Keratinocyte (primary cell): ENCODE results near the gene BNC2. TPM values are rescaled to one million over a fixed set of nuclear protein-coding genes. Genes with fewer than 3 reads are reported as not detected.

Experiments used
- DNase-seq: peaks from one replicate; pipeline ENCODE4 v3.0.0-alpha.2; 2011; ENCODE audit warnings: low read depth, missing footprints, low spot score
- FAIRE-seq: peaks from 2 replicates; lab custom pipeline; 2011; peaks lifted over from hg19 to GRCh38; lab: Jason Lieb, UNC
- H2AFZ ChIP-seq: 2 replicates; pipeline ENCODE4 v1.6.0; 2012; ENCODE audit warnings: low read length, control low read depth, inconsistent platforms; ENCODE audit not compliant: control insufficient read depth
- H3K27ac ChIP-seq: 2 replicates; pipeline ENCODE4 v1.5.1; 2011; ENCODE audit warnings: low read length; ENCODE audit not compliant: control insufficient read depth, insufficient read depth
- H3K27me3 ChIP-seq: 3 replicates; pipeline ENCODE4 v1.6.0; 2011; ENCODE audit warnings: low read length; ENCODE audit not compliant: control insufficient read depth, insufficient read depth; ENCODE audit errors: extremely low read depth
- H3K36me3 ChIP-seq, 2 experiments: 2 replicates in 1 of 2; 3 replicates in 1 of 2; pipeline ENCODE4 v1.5.1; 2011; ENCODE audit warnings: low read length in 2 of 2, mild to moderate bottlenecking in 1 of 2; ENCODE audit not compliant: control insufficient read depth in 2 of 2, insufficient read depth in 2 of 2; ENCODE audit errors: extremely low read depth in 1 of 2
- H3K4me1 ChIP-seq: 3 replicates; pipeline ENCODE4 v1.5.1; 2011; ENCODE audit warnings: low read length; ENCODE audit not compliant: control insufficient read depth, insufficient read depth; ENCODE audit errors: extremely low read depth
- H3K4me2 ChIP-seq: 3 replicates; pipeline ENCODE4 v1.6.0; 2011; ENCODE audit warnings: low read depth, low read length; ENCODE audit not compliant: control insufficient read depth, insufficient read depth; ENCODE audit errors: extremely low read depth
- H3K4me3 ChIP-seq, 3 experiments: fragments of 200-600 bp in 1 of 3; sonication (generic) in 1 of 3; 2 replicates in 2 of 3; 3 replicates in 1 of 3; pipeline ENCODE4 v1.5.1; 2011 to 2016; ENCODE audit warnings: low read length in 3 of 3, mild to moderate bottlenecking in 3 of 3, control low read depth in 2 of 3, inconsistent platforms in 1 of 3, low read depth in 1 of 3, mixed read lengths in 1 of 3, mixed run types in 1 of 3, moderate library complexity in 1 of 3; ENCODE audit not compliant: control insufficient read depth in 2 of 3, insufficient read depth in 2 of 3; ENCODE audit errors: extremely low read depth in 1 of 3
- H3K79me2 ChIP-seq: 2 replicates; pipeline ENCODE4 v1.6.0; 2012; ENCODE audit warnings: low read length; ENCODE audit not compliant: control insufficient read depth, insufficient read depth
- H3K9ac ChIP-seq: 3 replicates; pipeline ENCODE4 v1.6.0; 2011; ENCODE audit warnings: low read length; ENCODE audit not compliant: control insufficient read depth, insufficient read depth; ENCODE audit errors: extremely low read depth
- H3K9me1 ChIP-seq: 3 replicates; pipeline ENCODE4 v1.6.0; 2011; ENCODE audit warnings: low read length; ENCODE audit not compliant: control insufficient read depth, insufficient read depth; ENCODE audit errors: extremely low read depth
- H3K9me3 ChIP-seq: 2 replicates; pipeline ENCODE4 v1.5.1; 2012; ENCODE audit warnings: low read depth, low read length; ENCODE audit not compliant: control insufficient read depth
- H4K20me1 ChIP-seq: 3 replicates; pipeline ENCODE4 v1.6.0; 2011; ENCODE audit warnings: low read length; ENCODE audit not compliant: control insufficient read depth, insufficient read depth; ENCODE audit errors: extremely low read depth
- EZH2 ChIP-seq: IDR thresholded peaks from one replicate; pipeline ENCODE4 v1.6.1; 2012; ENCODE audit warnings: inconsistent platforms, mild to moderate bottlenecking, low read length, moderate library complexity
- dilution Hi-C: fragments of 300-500 bp; cut with MboI; formaldehyde crosslinking; loops from one replicate; pipeline ENCODE4 v1.7.0; 2020; ENCODE audit warnings: low sequenced_read_pairs; ENCODE audit not compliant: extremely low pct_ligation_motif_present
- polyA plus RNA-seq, 5 experiments: library from polyadenylated mRNA; depleted of rRNA in 3 of 5; stranded (reverse) in 3 of 5; stranded (forward) in 1 of 5; unstranded in 1 of 5; fragments of >200 nt; gene quantifications; 1 replicate in 1 of 5; 2 replicates in 3 of 5; 3 replicates in 1 of 5; pipeline versions ENCODE4 v1.2.1 to v1.2.3, GENCODE V29; 2011 to 2012; ENCODE audit warnings: missing spikeins in 2 of 5, low read depth in 1 of 5, low replicate concordance in 1 of 5
- TF ChIP-seq, protein P1 (sequence below), 3 experiments: IDR thresholded peaks in 1 of 3; conservative IDR thresholded peaks in 1 of 3; optimal IDR thresholded peaks in 1 of 3; 2 replicates in 2 of 3; 3 replicates in 1 of 3; pipeline versions ENCODE3 to v1.5.1; 2011; ENCODE audit warnings: low read length in 3 of 3, mild to moderate bottlenecking in 3 of 3, moderate library complexity in 2 of 3, control low read depth in 1 of 3, inconsistent platforms in 1 of 3; ENCODE audit not compliant: insufficient read depth in 2 of 3; ENCODE audit errors: extremely low read depth in 1 of 3

Gene BNC2
- polyA plus RNA-seq, 1 donor (not counting 4 experiments of a cell fraction or from before 2014, with no cell fraction given), result 1.1 TPM

DNA sequence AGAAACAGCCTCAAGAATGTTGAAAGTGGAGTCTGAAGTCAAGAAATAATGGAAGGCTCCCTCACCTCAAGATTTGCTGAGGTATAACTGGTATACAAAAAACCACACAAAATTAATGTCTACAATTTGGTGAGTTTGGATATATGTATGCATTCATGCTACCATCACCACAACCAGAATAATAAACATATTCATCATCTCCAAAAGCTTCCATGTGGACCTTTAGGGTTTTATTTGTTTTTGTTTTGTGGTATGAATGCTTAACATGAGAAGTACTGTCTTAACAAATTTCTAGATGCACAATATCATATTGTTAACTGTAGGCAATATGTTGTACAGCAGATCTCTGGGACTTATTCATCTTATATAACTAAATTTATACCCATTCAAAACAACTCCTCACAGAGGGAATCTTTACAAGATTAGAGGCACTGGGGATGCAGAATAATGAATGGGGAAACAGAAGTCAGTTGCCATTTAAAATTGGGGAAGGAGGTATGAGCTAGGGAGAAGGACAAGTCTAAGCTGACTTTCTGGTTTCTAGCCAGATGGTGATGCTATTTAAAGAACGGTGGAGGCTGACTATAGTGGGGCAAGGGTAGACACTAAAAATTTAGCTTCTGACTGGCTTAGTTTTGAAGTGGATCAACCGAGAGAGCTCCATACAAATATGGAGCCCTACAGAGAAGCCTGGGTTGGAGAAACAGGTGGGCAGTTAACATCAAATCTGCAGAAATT is 213.9 kb downstream of the BNC2 start:
- Histone ChIP-seq H3K4me2 (no peak overlapping the region), H3K9ac (no peak overlapping the region), H3K9me1 (no peaks in the 10 kb centered on the region), H3K27me3 (no peaks in the 10 kb centered on the region), H3K4me3 (no peak overlapping the region), H3K79me2 (no peaks in the 10 kb centered on the region), H2AFZ (no peak overlapping the region), H3K36me3 (no peaks in the 10 kb centered on the region), H3K4me1 (peaks cover 13% of the 10 kb centered on the region), H3K27ac (no peak overlapping the region), H3K9me3 (no peaks in the 10 kb centered on the region), H4K20me1 (no peaks in the 10 kb centered on the region)
- dilution Hi-C loops, result no loop called here
- FAIRE-seq (no peak), DNase-seq (no peak)
- TF ChIP-seq, protein P1, sequence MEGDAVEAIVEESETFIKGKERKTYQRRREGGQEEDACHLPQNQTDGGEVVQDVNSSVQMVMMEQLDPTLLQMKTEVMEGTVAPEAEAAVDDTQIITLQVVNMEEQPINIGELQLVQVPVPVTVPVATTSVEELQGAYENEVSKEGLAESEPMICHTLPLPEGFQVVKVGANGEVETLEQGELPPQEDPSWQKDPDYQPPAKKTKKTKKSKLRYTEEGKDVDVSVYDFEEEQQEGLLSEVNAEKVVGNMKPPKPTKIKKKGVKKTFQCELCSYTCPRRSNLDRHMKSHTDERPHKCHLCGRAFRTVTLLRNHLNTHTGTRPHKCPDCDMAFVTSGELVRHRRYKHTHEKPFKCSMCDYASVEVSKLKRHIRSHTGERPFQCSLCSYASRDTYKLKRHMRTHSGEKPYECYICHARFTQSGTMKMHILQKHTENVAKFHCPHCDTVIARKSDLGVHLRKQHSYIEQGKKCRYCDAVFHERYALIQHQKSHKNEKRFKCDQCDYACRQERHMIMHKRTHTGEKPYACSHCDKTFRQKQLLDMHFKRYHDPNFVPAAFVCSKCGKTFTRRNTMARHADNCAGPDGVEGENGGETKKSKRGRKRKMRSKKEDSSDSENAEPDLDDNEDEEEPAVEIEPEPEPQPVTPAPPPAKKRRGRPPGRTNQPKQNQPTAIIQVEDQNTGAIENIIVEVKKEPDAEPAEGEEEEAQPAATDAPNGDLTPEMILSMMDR (optimal IDR thresholded peaks at IDR 0.05 in 1 of 3, IDR thresholded peaks at IDR 0.05 in 1 of 3, conservative IDR thresholded peaks at IDR 0.05 in 1 of 3; ENCODE audit: extremely low read depth in 1 of 3, insufficient read depth in 2 of 3, low read length in 3 of 3), result no peak
- no peak for TF ChIP-seq EZH2

DNA sequence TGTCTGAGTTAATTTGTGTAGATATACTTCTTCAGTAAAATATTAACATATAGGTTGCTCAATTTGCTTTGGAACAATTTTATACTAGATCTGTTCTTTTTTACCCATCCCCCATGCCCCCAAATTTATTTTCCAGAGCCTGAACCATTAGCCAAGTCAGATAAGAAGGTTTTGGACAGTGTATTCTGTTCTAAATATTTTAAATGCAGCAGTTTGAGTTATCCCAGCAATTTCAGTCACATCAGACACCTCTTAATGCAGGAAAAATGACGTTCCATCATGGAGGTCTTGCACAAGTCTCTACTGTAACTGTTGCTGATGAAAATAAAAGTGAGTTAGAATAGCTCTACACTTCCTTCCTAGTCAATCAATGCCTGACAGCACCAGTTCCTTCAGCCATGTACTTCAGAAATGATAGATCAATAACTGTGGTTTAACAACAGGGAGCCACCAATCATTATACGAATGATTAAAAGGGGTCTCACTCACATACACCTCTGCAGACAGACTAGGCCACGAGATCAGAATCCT is 215.8 kb downstream of the BNC2 start:
- FAIRE-seq, result no peak

More for the DNA sequence above, 215.8 kb downstream of the BNC2 start:
- H3K27ac ChIP-seq, result no peak overlapping the region
- no peaks in the 10 kb centered on the region for H3K36me3 ChIP-seq
- H3K79me2 ChIP-seq, result no peaks in the 10 kb centered on the region
- no peak overlapping the region for H2AFZ ChIP-seq
- no peak overlapping the region for H3K4me2 ChIP-seq
- no peaks in the 10 kb centered on the region for H3K9me3 ChIP-seq
- peaks cover 13% of the 10 kb centered on the region for H3K4me1 ChIP-seq
- H3K9ac ChIP-seq, result no peak overlapping the region
- no peak overlapping the region for H3K4me3 ChIP-seq
- H3K9me1 ChIP-seq, result no peaks in the 10 kb centered on the region
- TF ChIP-seq, protein P1 (optimal IDR thresholded peaks at IDR 0.05 in 1 of 3, IDR thresholded peaks at IDR 0.05 in 1 of 3, conservative IDR thresholded peaks at IDR 0.05 in 1 of 3; ENCODE audit: extremely low read depth in 1 of 3, insufficient read depth in 2 of 3, low read length in 3 of 3), result no peak
- no peak for TF ChIP-seq EZH2
- H3K27me3 ChIP-seq, result no peaks in the 10 kb centered on the region
- no peaks in the 10 kb centered on the region for H4K20me1 ChIP-seq
- dilution Hi-C loops, result no loop called here
- no peak for DNase-seq
